ENCODE results near the gene TMEM156.
A peak's percentile ranks its signal among the peaks of the same experiment; 100 is the strongest.

Gene TMEM156

DNA sequence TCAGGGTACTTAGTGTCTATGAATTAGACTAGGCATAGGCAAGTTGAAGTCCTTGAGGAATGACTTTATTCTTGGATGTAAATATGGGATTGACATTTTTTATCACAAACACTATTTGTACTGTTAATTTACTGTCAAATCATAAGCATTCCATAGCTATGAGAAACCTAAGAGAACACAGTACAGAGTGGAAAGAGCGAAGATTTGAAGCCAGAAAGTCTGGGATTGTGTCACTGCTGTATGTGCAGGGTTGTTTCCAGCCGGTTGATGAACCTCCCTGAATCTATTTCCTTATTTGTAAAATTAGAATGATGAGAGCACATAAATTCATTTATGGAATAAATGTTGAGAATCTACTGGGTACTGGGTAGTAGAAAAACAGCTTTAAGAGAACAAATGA, 15.5 kb upstream of the TMEM156 start:
- Histone ChIP-seq H3K4me3 (ENCODE audit: low read length) (no peak overlapping the region), H3K9me3 (ENCODE audit: insufficient read depth, low read length) (no peaks in the 10 kb centered on the region), H3K79me2 (ENCODE audit: low read length) (peaks cover 74% of the 10 kb centered on the region), H3K9ac (ENCODE audit: low read length) (no peak overlapping the region), H3K27ac (ENCODE audit: low read length) (no peak overlapping the region), H3K4me2 (ENCODE audit: low read length) (no peak overlapping the region), H3K27me3 (ENCODE audit: low read depth, low read length) (no peaks in the 10 kb centered on the region), H3K4me1 (ENCODE audit: low read length) (peaks cover 27% of the 10 kb centered on the region), H4K20me1 (ENCODE audit: insufficient read depth, low read length) (peaks cover 13% of the 10 kb centered on the region; the same call in 1 of the 2 replicates), H2AFZ (ENCODE audit: low read depth, low read length) (no peak overlapping the region), H3K36me3 (replicated peaks; ENCODE audit: low read depth, low read length) (peaks cover 12% of the 10 kb centered on the region)
- no peak for TF ChIP-seq EZH2phosphoT487 (IDR thresholded peaks at IDR 0.05; ENCODE audit: low read depth)
- TF ChIP-seq, protein P1, sequence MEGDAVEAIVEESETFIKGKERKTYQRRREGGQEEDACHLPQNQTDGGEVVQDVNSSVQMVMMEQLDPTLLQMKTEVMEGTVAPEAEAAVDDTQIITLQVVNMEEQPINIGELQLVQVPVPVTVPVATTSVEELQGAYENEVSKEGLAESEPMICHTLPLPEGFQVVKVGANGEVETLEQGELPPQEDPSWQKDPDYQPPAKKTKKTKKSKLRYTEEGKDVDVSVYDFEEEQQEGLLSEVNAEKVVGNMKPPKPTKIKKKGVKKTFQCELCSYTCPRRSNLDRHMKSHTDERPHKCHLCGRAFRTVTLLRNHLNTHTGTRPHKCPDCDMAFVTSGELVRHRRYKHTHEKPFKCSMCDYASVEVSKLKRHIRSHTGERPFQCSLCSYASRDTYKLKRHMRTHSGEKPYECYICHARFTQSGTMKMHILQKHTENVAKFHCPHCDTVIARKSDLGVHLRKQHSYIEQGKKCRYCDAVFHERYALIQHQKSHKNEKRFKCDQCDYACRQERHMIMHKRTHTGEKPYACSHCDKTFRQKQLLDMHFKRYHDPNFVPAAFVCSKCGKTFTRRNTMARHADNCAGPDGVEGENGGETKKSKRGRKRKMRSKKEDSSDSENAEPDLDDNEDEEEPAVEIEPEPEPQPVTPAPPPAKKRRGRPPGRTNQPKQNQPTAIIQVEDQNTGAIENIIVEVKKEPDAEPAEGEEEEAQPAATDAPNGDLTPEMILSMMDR (IDR thresholded peaks at IDR 0.05; ENCODE audit: low read depth, low read length): no peak

DNA sequence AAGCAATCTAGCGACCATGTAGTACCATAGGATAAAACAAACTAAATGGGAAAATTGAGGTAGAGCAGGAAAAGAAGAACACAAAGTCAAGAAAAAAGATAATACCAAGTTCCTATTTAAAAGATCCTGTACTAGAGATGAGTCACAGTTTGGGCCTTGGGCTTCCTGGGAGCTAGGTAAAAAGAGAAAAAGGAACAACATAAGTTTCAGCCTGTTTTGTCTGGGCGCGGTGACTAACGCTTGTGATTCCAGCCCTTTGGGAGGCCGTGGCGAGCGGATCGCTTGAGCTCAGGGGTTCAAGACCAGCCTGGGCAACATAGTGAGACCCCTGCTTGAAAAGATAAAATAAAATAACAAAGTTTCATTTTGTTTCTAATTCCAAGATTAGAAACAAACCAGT, 14.0 kb upstream of the TMEM156 start:
- no peaks in the 10 kb centered on the region for H3K27me3 ChIP-seq (ENCODE audit: low read depth, low read length)
- H4K20me1 ChIP-seq (ENCODE audit: insufficient read depth, low read length): peaks cover 9% of the 10 kb centered on the region; the same call in 1 of the 2 replicates
- H2AFZ ChIP-seq (ENCODE audit: low read depth, low read length): no peak overlapping the region
- peaks cover 9% of the 10 kb centered on the region for H3K36me3 ChIP-seq (replicated peaks; ENCODE audit: low read depth, low read length)
- H3K4me3 ChIP-seq (ENCODE audit: low read length): peak overlapping the region; percentile 91
- H3K79me2 ChIP-seq (ENCODE audit: low read length): peaks cover 62% of the 10 kb centered on the region
- peak overlapping the region; percentile 88 for H3K9ac ChIP-seq (ENCODE audit: low read length)
- no peaks in the 10 kb centered on the region for H3K9me3 ChIP-seq (ENCODE audit: insufficient read depth, low read length)
- H3K4me1 ChIP-seq (ENCODE audit: low read length): peaks cover 31% of the 10 kb centered on the region
- peak overlapping the region; percentile 85; the same call in 1 of the 2 replicates for H3K27ac ChIP-seq (ENCODE audit: low read length)
- TF ChIP-seq, protein P1 (IDR thresholded peaks at IDR 0.05; ENCODE audit: low read depth, low read length): no peak
- no peak for TF ChIP-seq EZH2phosphoT487 (IDR thresholded peaks at IDR 0.05; ENCODE audit: low read depth)
- H3K4me2 ChIP-seq (ENCODE audit: low read length): peak overlapping the region; percentile 76

DNA sequence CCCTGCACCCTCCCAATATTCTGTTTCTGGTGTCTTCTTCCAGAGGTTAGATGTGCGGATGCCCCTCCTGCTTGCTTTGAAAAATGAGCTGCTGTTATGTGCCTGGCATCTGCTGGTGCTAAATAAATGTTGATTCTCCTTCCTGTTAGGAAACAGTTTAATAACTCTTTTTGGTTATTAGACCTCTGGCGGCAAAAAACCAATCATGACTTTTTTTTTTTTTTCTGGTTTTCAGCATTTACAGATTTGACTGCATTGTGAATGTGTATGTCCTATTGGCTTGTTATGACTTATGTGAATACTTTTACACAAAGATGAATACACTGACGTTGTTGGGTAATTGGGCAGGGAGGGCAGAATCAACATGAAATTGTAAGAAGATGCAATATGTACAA, 13.6 kb upstream of the TMEM156 start:
- TF ChIP-seq, protein P1 (IDR thresholded peaks at IDR 0.05; ENCODE audit: low read depth, low read length): no peak
- no peak for TF ChIP-seq EZH2phosphoT487 (IDR thresholded peaks at IDR 0.05; ENCODE audit: low read depth)
- Histone ChIP-seq H3K36me3 (replicated peaks; ENCODE audit: low read depth, low read length) (peaks cover 9% of the 10 kb centered on the region), H3K9ac (ENCODE audit: low read length) (peak overlapping the region; percentile 88), H2AFZ (ENCODE audit: low read depth, low read length) (no peak overlapping the region), H3K9me3 (ENCODE audit: insufficient read depth, low read length) (no peaks in the 10 kb centered on the region), H3K27ac (ENCODE audit: low read length) (peak overlapping the region; percentile 85), H3K79me2 (ENCODE audit: low read length) (peaks cover 58% of the 10 kb centered on the region), H4K20me1 (ENCODE audit: insufficient read depth, low read length) (peaks cover 9% of the 10 kb centered on the region; the same call in 1 of the 2 replicates), H3K27me3 (ENCODE audit: low read depth, low read length) (no peaks in the 10 kb centered on the region), H3K4me1 (ENCODE audit: low read length) (peaks cover 31% of the 10 kb centered on the region), H3K4me3 (ENCODE audit: low read length) (peak overlapping the region; percentile 91), H3K4me2 (ENCODE audit: low read length) (peak overlapping the region; percentile 76)

DNA sequence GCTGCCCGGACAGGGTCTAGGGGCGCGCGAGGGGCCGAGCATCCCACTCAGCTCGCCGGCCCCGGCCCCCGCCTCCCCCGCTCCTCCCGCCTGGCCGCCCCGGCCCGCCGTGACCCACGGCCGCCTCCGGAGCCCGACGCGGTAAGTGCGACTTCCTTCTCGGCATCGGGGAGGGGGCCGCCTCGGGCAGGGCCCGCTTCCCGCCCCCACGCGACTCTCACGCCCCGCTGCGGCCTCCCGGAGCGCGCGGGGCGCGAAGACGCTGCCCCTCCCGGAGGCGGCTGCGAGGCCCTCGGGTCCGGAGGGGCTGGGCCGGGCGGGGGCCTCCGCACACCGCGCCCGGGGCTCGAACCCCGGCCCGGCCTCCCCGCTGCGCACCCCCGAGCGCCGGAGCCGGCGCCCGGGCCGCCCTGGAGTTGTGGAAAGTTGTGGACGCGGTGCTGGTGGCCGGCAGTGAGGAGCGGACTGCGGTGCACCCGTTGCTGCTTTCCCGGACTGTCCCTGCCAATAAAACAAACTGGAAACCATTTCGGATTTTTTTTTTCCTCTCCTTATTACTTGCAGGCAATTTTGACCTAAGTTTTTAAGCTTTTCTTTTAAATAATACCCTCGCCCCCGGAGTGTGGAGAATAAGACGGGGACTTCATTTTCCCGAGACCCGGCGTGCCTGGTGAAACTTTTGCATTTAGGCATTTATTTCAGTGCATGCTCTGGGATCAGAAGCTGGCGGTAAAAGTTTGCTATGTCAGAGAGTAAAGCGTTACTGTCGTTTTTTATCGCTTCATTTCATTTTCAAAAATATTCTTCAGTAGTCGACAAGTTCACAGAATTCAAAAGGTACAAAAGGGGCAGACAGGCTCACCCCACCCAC, 13.0 kb upstream of the TMEM156 start:
- H3K9ac ChIP-seq (ENCODE audit: low read length): peak overlapping the region; percentile 88

More for the DNA sequence above, 13.0 kb upstream of the TMEM156 start:
- H3K4me3 ChIP-seq (ENCODE audit: low read length): peak overlapping the region; percentile 91
- TF ChIP-seq, protein P1 (IDR thresholded peaks at IDR 0.05; ENCODE audit: low read depth, low read length): no peak
- TF ChIP-seq EZH2phosphoT487 (IDR thresholded peaks at IDR 0.05; ENCODE audit: low read depth): no peak
- peaks cover 52% of the 10 kb centered on the region for H3K79me2 ChIP-seq (ENCODE audit: low read length)
- no peak overlapping the region for H2AFZ ChIP-seq (ENCODE audit: low read depth, low read length)
- no peaks in the 10 kb centered on the region for H3K9me3 ChIP-seq (ENCODE audit: insufficient read depth, low read length)
- H3K4me2 ChIP-seq (ENCODE audit: low read length): peak overlapping the region; percentile 76
- no peaks in the 10 kb centered on the region for H3K27me3 ChIP-seq (ENCODE audit: low read depth, low read length)
- peaks cover 9% of the 10 kb centered on the region for H3K36me3 ChIP-seq (replicated peaks; ENCODE audit: low read depth, low read length)
- H4K20me1 ChIP-seq (ENCODE audit: insufficient read depth, low read length): peaks cover 9% of the 10 kb centered on the region; the same call in 1 of the 2 replicates
- peaks cover 31% of the 10 kb centered on the region for H3K4me1 ChIP-seq (ENCODE audit: low read length)
- H3K27ac ChIP-seq (ENCODE audit: low read length): peak overlapping the region; percentile 85
